H1 (cell line): ENCODE results near the gene CCDC73. TPM values are rescaled to one million over a fixed set of nuclear protein-coding genes. Genes with fewer than 3 reads are reported as not detected.

ENCODE experiments used
- CTCF ChIA-PET: fragments of 300-600 bp; sonication (Branson Sonifier 250); formaldehyde crosslinking; loops from one replicate; lab custom pipeline; 2021; ENCODE audit not compliant: partially characterized antibody; lab: Charles Lee
- POLR2A ChIA-PET: fragments of 300-600 bp; sonication (Branson Sonifier 250); formaldehyde crosslinking; loops from one replicate; lab custom pipeline; 2021; ENCODE audit warnings: inconsistent platforms; ENCODE audit not compliant: partially characterized antibody; lab: Charles Lee
- DNase-seq, 2 experiments: peaks; one replicate each; pipeline versions ENCODE4 v3.0.0 to v3.0.0-alpha.2; 2010 to 2022; ENCODE audit warnings: low spot score in 2 of 2, low read depth in 1 of 2, mixed read lengths in 1 of 2
- FAIRE-seq: peaks from 2 replicates; lab custom pipeline; 2011; peaks lifted over from hg19 to GRCh38; lab: Jason Lieb, UNC
- H2AFZ ChIP-seq: 2 replicates; pipeline ENCODE4 v1.8.1; 2012; ENCODE audit warnings: low read length, inconsistent platforms
- H2AK5ac ChIP-seq: 2 replicates; pipeline ENCODE4 v1.6.1; 2013; ENCODE audit warnings: low read depth, low read length
- H2BK120ac ChIP-seq: replicated peaks from 2 replicates; pipeline ENCODE3; 2013; ENCODE audit warnings: low read depth, low read length, inconsistent platforms
- H2BK12ac ChIP-seq: 2 replicates; pipeline ENCODE4 v1.6.1; 2013; ENCODE audit warnings: low read depth, low read length
- H2BK15ac ChIP-seq: 2 replicates; pipeline ENCODE4 v1.6.1; 2013; ENCODE audit warnings: low read length
- H2BK20ac ChIP-seq: 2 replicates; pipeline ENCODE4 v1.6.1; 2013; ENCODE audit warnings: low read length
- H2BK5ac ChIP-seq: 2 replicates; pipeline ENCODE4 v1.6.1; 2013; ENCODE audit warnings: low read depth, low read length
- H3K14ac ChIP-seq: 2 replicates; pipeline ENCODE4 v1.6.1; 2013; ENCODE audit warnings: inconsistent platforms; ENCODE audit not compliant: insufficient read length
- H3K18ac ChIP-seq: 2 replicates; pipeline ENCODE4 v1.6.1; 2013; ENCODE audit warnings: low read length; ENCODE audit errors: extremely low read depth
- H3K23ac ChIP-seq: 2 replicates; pipeline ENCODE4 v1.6.1; 2013; ENCODE audit warnings: inconsistent platforms; ENCODE audit not compliant: insufficient read length
- H3K23me2 ChIP-seq: 2 replicates; pipeline ENCODE4 v1.6.1; 2013; ENCODE audit warnings: low read depth, low read length
- H3K27ac ChIP-seq: 2 replicates; pipeline ENCODE4 v1.6.1; 2011; ENCODE audit warnings: low read depth, low read length, inconsistent platforms
- H3K27me3 ChIP-seq, 4 experiments: replicated peaks in 1 of 4; 1 replicate in 1 of 4; 2 replicates in 3 of 4; pipeline versions ENCODE4 v1.6.1 to v1.8.1; 2011 to 2013; ENCODE audit warnings: low read length in 3 of 4, mild to moderate bottlenecking in 3 of 4, inconsistent platforms in 2 of 4, mixed read lengths in 2 of 4, moderate library complexity in 1 of 4; ENCODE audit not compliant: control insufficient read depth in 3 of 4, insufficient read depth in 3 of 4; ENCODE audit errors: extremely low read depth in 1 of 4
- H3K36me3 ChIP-seq, 4 experiments: 2 replicates each; pipeline versions ENCODE4 v1.6.1 to v1.8.1; 2011 to 2013; ENCODE audit warnings: mild to moderate bottlenecking in 4 of 4, low read length in 3 of 4, moderate library complexity in 2 of 4, control low read depth in 1 of 4, inconsistent platforms in 1 of 4; ENCODE audit not compliant: insufficient read depth in 4 of 4, control insufficient read depth in 2 of 4
- H3K4ac ChIP-seq: replicated peaks from 2 replicates; pipeline ENCODE3; 2013; ENCODE audit warnings: low read length, low read depth, mixed read lengths, inconsistent platforms; ENCODE audit not compliant: insufficient read length
- H3K4me1 ChIP-seq, 4 experiments: replicated peaks in 1 of 4; 1 replicate in 1 of 4; 2 replicates in 3 of 4; pipeline versions ENCODE4 v1.6.1 to v1.8.1; 2011 to 2013; ENCODE audit warnings: low read length in 3 of 4, inconsistent platforms in 2 of 4, mixed read lengths in 1 of 4; ENCODE audit not compliant: insufficient read depth in 4 of 4, control insufficient read depth in 3 of 4
- H3K4me2 ChIP-seq, 2 experiments: 2 replicates each; pipeline versions ENCODE4 v1.6.1 to v1.8.1; 2011 to 2013; ENCODE audit warnings: low read depth in 2 of 2, low read length in 2 of 2, control low read depth in 1 of 2, inconsistent platforms in 1 of 2, mild to moderate bottlenecking in 1 of 2; ENCODE audit not compliant: insufficient read depth in 1 of 2
- H3K4me3 ChIP-seq, 4 experiments: fragments of 200-600, 300-600 bp in 1 of 4; sonication (generic), shearing (Covaris generic), sonication (Bioruptor Twin) in 1 of 4; 2 replicates each; pipeline versions ENCODE4 v1.5.1 to v1.8.1; 2011 to 2016; ENCODE audit warnings: low read length in 4 of 4, low read depth in 3 of 4, control low read depth in 2 of 4, inconsistent platforms in 2 of 4, mild to moderate bottlenecking in 2 of 4, mixed read lengths in 1 of 4, moderate library complexity in 1 of 4; ENCODE audit not compliant: insufficient read depth in 2 of 4; ENCODE audit errors: extremely low read depth in 1 of 4
- H3K56ac ChIP-seq: replicated peaks from 2 replicates; pipeline ENCODE3; 2013; ENCODE audit warnings: low read depth, mild to moderate bottlenecking, mixed read lengths, low read length, inconsistent platforms; ENCODE audit not compliant: insufficient read length
- H3K79me1 ChIP-seq: 2 replicates; pipeline ENCODE4 v1.6.1; 2013; ENCODE audit warnings: low read depth, low read length, control low read depth
- H3K79me2 ChIP-seq, 2 experiments: 2 replicates each; pipeline versions ENCODE4 v1.6.1 to v1.8.1; 2012 to 2013; ENCODE audit warnings: low read length in 2 of 2, mild to moderate bottlenecking in 2 of 2, inconsistent platforms in 1 of 2; ENCODE audit not compliant: insufficient read depth in 2 of 2, control insufficient read depth in 1 of 2
- H3K9ac ChIP-seq, 4 experiments: replicated peaks in 1 of 4; 1 replicate in 1 of 4; 2 replicates in 3 of 4; pipeline versions ENCODE4 v1.6.1 to v1.8.1; 2011 to 2013; ENCODE audit warnings: low read depth in 3 of 4, low read length in 3 of 4, control low read depth in 2 of 4, mild to moderate bottlenecking in 2 of 4, moderate library complexity in 2 of 4, inconsistent platforms in 1 of 4; ENCODE audit errors: extremely low read depth in 1 of 4
- H3K9me3 ChIP-seq, 2 experiments: 2 replicates each; pipeline versions ENCODE4 v1.6.1 to v1.8.1; 2012 to 2013; ENCODE audit warnings: mild to moderate bottlenecking in 2 of 2, moderate library complexity in 2 of 2, control low read depth in 1 of 2, inconsistent platforms in 1 of 2, low read depth in 1 of 2, low read length in 1 of 2, mixed read lengths in 1 of 2; ENCODE audit not compliant: insufficient read depth in 2 of 2
- H4K20me1 ChIP-seq, 2 experiments: replicated peaks in 1 of 2; 2 replicates each; pipeline versions ENCODE3 to v1.8.1; 2011 to 2013; ENCODE audit warnings: inconsistent platforms in 2 of 2, low read length in 2 of 2, mild to moderate bottlenecking in 1 of 2; ENCODE audit not compliant: insufficient read depth in 2 of 2, control insufficient read depth in 1 of 2
- H4K5ac ChIP-seq: 2 replicates; pipeline ENCODE4 v1.6.1; 2013; ENCODE audit warnings: low read length, low read depth, mixed read lengths, inconsistent platforms; ENCODE audit not compliant: insufficient read length
- H4K8ac ChIP-seq: 2 replicates; pipeline ENCODE4 v1.8.0; 2013; ENCODE audit warnings: mild to moderate bottlenecking, moderate library complexity, low read length, inconsistent platforms; ENCODE audit not compliant: insufficient read depth; ENCODE audit errors: extremely low read depth
- H4K91ac ChIP-seq: replicated peaks from 2 replicates; pipeline ENCODE3; 2013; ENCODE audit warnings: low read length, mixed read lengths, inconsistent platforms; ENCODE audit not compliant: insufficient read length
- ASH2L ChIP-seq: fragments of 200-600, 300-600 bp; sonication (generic); IDR thresholded peaks from one replicate; pipeline ENCODE4 v1.7.1; 2017; ENCODE audit warnings: low read length
- ATF2 ChIP-seq: IDR thresholded peaks from 2 replicates; pipeline ENCODE4 v1.6.1; 2012; ENCODE audit warnings: low read length, inconsistent platforms
- POLR2AphosphoS5 ChIP-seq: IDR thresholded peaks from 2 replicates; pipeline ENCODE4 v1.6.1; 2011; ENCODE audit warnings: low read depth, low read length
- RBBP5 ChIP-seq: IDR thresholded peaks from 2 replicates; pipeline ENCODE4 v1.7.1; 2012; ENCODE audit warnings: low read depth, mild to moderate bottlenecking, inconsistent platforms, low read length, moderate library complexity, borderline replicate concordance
- TAF7 ChIP-seq: optimal IDR thresholded peaks from 2 replicates; pipeline ENCODE3; 2011; ENCODE audit warnings: low read depth, mild to moderate bottlenecking, inconsistent platforms, low read length, moderate library complexity, borderline replicate concordance
- TCF12 ChIP-seq: IDR thresholded peaks from 2 replicates; pipeline ENCODE4 v1.6.1; 2011; ENCODE audit warnings: low read depth, mild to moderate bottlenecking, low read length
- polyA plus RNA-seq, 7 experiments: library from polyadenylated mRNA; depleted of rRNA in 3 of 7; stranded (reverse) in 5 of 7; unstranded in 2 of 7; fragments of >200 nt in 5 of 7; fragments of 200-250 nt in 2 of 7; gene quantifications; 1 replicate in 5 of 7; 2 replicates in 1 of 7; 4 replicates in 1 of 7; pipeline versions ENCODE4 v1.2.1 to v1.2.3, GENCODE V29; 2011 to 2013; ENCODE audit warnings: missing spikeins in 2 of 7, mixed read lengths in 2 of 7
- total RNA-seq: library from RNA; stranded (reverse); fragmentation: NEBNext Ultra II Directional; extraction: Animal tissue kit (Norgen Biotek cat#: 25700); gene quantifications from 2 replicates; pipeline ENCODE4 v1.2.1, GENCODE V29; 2021

The CCDC73 gene
- total and polyA plus RNA-seq, 2 of the 8 experiments (the other 6 are each of a cell fraction or from before 2014, with no cell fraction given): not detected

GRCh38 chr11:32779136-32779535 is 15.3 kb downstream of the CCDC73 start:
- Histone ChIP-seq H3K4me2 (no peak overlapping the region), H3K9me3 (no peaks in the 10 kb centered on the region), H2BK5ac (no peak overlapping the region), H3K36me3 (no peaks in the 10 kb centered on the region), H4K5ac (no peak overlapping the region), H2BK12ac (no peak overlapping the region), H3K4me3 (no peak overlapping the region), H3K18ac (no peak overlapping the region), H3K23ac (no peak overlapping the region), H3K4ac (no peak overlapping the region), H3K23me2 (no peaks in the 10 kb centered on the region), H3K27me3 (no peaks in the 10 kb centered on the region), H3K56ac (no peak overlapping the region), H2BK15ac (no peak overlapping the region), H3K27ac (no peak overlapping the region), H4K8ac (no peak overlapping the region), H3K9ac (no peak overlapping the region), H3K14ac (no peak overlapping the region), H2BK120ac (no peak overlapping the region), H3K4me1 (no peaks in the 10 kb centered on the region), H2BK20ac (no peak overlapping the region), H2AK5ac (no peak overlapping the region), H3K79me1 (no peaks in the 10 kb centered on the region), H3K79me2 (no peaks in the 10 kb centered on the region), H4K91ac (no peak overlapping the region), H2AFZ (no peak overlapping the region), H4K20me1 (no peaks in the 10 kb centered on the region)
- TF ChIP-seq ASH2L: no peak
- TF ChIP-seq TAF7: no peak
- no peak for TF ChIP-seq ATF2
- TF ChIP-seq TCF12: no peak
- no peak for TF ChIP-seq RBBP5
- TF ChIP-seq POLR2AphosphoS5: no peak
- DNase-seq (no peak), FAIRE-seq (no peak)
- ChIA-PET CTCF (interaction anchor here (0.6 to 2.2 kb wide), 6 partner anchors 13 to 286 kb away, joined by 3 to 10 read pairs (median 4); no protein-coding TSS in a partner anchor), POLR2A (no interaction called here)
